8988T (cell line): Measurements from ENCODE around the gene EYS.

Experiments
- DNase-seq: peaks from one replicate; pipeline ENCODE4 v3.0.0; 2011

EYS gene

GRCh38 chr6:64197246-64197645, 1509.8 kb downstream of the EYS start:
- DNase-seq, result no peak

- DNase-seq, result no peak
Measured at GRCh38 chr6:64186592-64186991, 1520.4 kb downstream of the EYS start.

DNA sequence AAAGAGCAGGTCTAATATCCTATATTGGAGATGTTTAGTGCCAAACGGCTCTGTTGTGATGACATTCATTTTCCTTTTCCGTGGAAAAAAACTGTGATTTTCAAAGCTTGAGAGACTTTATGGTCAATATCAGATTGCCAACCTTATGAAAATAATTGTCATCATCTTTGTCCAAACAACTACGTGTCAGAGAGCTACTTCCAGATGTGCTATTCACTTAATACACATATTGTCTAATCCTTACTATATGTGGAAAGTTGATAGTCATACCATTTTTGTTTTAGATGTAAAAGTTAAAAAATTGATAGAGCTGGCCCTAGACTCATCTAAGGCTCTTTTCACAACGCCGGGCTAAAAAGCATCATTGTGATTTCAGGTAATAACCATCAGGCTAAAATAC, 1521.4 kb downstream of the EYS start:
- no peak for DNase-seq

GRCh38 chr6:64175296-64175695, 1531.7 kb downstream of the EYS start:
- no peak for DNase-seq

GRCh38 chr6:64170316-64170715, 1536.7 kb downstream of the EYS start:
- DNase-seq, result no peak

DNA sequence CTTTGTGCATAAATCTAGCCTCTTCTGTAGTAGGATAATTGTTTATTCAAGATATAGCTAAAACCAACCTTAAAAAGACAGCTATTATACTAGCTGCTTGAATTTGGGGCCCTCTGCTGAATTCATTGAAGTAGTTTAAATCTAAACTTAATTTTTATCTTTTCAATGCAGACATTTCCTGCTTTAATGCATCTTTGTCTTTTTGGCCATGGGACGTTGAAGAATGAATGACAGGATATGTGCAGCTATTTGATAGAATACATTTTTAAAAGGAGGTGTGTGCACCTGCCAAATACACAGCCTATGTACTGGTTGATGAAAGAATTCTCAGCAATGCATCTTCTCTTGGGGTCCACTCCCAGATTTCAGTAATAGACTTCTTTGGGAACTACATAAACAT, 1546.5 kb downstream of the EYS start:
- DNase-seq, result no peak

DNA sequence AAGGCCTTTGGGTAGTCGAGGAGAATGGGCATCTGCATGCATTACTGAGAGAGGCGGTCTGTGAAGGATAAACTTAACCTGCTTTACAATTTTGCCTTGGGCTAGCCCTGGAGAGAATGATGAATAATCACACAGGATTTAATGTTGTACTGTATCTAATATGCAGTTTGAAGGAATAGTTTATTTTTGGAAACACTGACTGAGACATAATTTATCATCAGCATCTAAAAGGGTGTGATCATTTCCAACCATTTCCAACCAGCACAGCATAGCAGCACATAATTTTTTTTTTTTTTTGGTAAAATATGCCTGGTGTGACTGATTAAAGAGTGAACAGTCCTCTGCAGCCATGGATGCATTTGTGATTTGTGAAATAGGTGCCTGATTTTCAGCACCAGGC, 1552.0 kb downstream of the EYS start:
- no peak for DNase-seq

GRCh38 chr6:64146876-64147275, 1560.2 kb downstream of the EYS start:
- no peak for DNase-seq

- DNase-seq, result no peak
Measured at GRCh38 chr6:64146094-64146493, 1560.9 kb downstream of the EYS start.

- DNase-seq, result no peak
Measured at GRCh38 chr6:64145658-64146057, 1561.4 kb downstream of the EYS start.

DNA sequence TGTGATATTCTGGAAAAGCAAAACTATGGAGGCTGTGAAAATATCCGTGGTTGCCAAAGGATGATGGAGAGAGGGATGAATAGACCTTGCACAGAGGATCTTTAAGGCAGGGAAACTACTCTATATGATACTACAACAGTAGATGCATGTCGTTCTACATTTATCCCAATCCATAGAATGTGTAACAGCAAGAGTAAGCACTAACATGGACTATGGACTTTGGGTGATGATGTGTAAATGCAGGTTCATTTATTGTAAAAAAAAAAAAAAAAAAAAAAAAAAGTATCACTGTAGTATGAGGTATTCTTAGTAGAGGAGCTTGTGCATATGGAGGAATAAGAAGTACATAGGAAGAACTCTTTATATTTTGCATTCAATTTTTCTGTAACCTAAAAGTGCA, 1563.9 kb downstream of the EYS start:
- no peak for DNase-seq

DNA sequence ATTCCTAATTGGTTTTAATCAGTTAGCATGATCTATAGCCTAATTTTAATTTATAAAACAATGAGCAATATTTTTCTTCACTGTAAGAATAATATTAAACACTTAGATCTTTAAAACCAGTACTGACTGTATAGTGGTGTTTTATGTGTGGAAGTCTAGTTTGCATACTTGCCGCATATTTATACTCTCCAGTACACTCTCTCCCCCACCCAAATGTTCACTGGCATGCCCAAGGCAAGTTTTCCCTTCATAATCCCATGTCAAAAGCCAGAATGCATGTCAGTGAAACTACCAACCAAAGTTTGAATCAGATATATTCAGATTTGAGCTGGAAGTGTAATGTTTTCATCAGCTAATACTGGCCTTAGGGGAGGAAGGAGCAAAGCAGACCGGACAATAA, 1565.3 kb downstream of the EYS start:
- no peak for DNase-seq

DNA sequence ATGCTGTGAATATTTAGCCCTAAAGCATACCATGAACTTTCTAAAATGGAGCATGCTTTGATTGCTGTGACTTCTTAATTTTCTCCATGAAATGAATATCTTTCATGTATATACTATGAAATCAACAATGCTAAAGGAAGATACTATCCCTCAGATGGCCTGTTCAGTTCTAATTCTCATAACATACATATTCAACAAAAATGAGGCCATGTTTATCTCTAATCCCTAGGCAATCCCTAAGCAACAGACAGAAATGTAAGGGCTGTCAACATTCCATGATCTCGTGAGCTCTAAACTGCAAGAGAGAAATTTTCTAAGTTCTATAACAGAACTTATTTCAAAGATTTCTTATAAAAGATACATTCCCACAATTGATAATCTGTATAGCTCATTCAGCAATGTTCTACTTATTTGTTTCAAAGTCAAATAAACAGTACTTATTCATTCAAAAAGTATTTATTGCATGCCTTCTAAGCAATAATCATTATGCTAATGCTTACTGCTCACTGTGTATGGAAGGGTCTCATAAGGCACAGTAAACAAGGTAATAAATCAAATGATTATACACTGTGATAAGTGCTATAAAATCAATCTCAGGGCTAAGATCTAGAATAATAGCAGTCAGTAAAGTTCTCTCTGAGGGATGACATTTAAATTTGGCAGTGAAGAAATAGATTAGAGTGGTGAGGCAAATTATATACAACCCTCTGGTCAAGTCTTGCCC, 1578.6 kb downstream of the EYS start:
- no peak for DNase-seq

DNA sequence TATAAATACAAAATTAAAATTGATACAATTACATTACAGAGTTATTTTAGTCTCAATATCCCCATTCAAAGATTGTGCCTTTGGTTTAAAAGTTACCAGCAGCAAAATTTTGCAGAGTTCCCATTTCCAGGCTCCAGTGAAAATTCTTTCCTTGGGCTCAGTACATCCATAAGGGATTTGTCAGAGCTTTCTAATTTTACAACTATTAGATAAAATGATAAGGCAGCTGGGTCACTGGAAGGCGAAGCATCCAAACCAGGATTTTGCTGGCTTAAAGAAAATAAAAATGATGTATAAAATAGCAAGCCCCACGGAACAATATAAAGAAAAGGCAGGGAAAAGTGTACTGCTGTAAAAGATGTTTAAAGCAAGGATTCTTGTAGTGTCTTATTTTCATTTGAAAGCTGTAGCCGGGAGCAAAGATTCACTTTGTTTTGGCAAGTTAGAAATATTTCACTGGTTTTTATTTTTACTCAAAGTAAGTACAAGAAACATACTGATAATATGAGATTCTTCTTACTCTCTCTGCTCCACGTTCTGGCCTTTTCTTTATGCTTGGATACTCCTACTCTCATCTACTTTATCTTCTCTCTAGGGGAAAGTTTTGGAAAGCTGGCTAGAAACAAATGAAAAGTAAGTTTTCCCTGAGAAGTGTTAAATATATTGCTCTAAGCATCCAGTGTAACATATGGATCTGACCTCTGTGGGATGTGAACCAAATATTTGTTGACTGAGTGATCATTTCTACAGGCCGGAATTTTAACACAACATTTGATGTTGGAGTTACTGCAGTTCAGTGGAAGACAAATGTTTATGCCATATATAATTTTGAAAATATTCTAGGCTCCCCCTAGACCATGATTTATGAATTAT, 1583.0 kb downstream of the EYS start:
- DNase-seq, result no peak

DNA sequence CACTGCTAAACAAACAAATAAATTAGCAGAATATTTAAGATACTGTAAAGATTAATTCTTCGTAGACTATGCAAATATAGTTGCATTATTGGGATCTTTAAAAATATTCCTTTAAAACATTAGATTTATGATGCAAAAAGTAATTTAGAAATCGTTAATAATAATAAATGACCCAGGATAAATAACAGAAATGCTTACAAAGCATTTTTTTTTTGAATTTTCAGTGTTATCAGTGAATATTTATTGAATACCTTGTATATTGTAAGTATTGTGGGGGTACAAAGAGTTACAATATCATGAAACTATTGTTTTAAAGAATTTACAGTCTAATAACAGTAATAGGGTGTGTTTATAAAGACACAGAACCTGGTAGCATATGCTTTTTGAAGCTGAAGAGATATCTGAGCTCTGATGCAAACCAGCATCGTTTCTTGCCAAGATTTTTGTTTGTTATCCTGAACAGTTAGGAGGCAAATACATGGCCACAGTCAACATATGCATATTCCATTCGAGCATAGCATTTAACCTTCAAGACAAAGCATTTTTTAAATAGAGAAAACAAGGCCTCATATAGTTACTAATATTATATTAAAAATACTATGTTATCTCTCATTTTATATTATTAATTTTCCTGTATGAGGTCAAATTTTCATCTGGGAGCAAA, 1584.2 kb downstream of the EYS start:
- no peak for DNase-seq

GRCh38 chr6:64121011-64121565, 1585.9 kb downstream of the EYS start:
- no peak for DNase-seq

GRCh38 chr6:64113704-64114103, 1593.3 kb downstream of the EYS start:
- DNase-seq, result no peak

GRCh38 chr6:64104051-64104450, 1603.0 kb downstream of the EYS start:
- no peak for DNase-seq

GRCh38 chr6:64103480-64103879, 1603.5 kb downstream of the EYS start:
- DNase-seq, result no peak

DNA sequence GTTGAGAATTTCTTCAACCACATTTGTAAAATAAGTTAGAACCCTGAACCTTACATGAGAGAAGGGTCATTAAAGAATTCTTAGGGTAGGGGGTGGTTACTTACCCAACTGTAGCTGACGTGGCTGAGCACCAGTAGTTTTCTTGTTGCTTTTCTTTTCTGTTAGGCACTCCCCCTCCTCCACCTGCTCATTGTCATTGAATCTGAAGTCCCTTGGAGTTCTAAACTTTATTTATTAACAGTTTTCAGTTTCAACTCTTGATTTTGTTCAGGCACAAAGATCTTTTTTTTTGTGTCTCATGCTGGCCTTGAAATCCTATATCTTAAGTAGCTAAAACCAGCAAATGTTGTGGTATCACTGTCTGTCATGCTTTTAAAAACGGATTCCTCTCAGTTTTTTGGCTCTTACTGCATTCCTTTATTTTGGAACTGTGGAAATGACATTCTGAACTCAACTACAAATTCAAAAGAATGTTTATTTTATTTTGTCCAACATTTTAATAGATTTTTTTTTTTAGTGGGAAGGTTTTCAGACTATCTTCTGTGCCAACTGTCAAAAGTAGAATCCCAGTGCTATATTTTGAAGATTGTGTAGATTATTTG, 1606.2 kb downstream of the EYS start:
- no peak for DNase-seq

DNA sequence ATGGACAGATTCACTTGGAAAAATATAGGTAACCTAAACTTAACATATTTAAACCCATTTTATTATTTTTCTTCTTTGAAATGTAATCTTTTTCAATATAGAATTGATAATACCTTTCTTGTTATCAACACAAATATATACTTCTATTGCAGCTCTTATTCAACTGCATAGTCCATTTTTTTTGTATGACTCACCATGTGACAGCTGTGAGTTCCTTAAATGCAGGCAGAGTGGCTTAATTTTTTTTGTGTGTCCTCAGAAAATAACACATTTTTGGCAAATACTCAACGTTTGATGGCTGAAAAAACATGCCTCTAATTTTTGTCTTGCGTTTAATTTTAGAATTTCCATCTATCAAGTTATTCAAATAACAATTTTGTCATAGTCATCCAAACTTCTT, 1616.7 kb downstream of the EYS start:
- DNase-seq, result no peak

DNA sequence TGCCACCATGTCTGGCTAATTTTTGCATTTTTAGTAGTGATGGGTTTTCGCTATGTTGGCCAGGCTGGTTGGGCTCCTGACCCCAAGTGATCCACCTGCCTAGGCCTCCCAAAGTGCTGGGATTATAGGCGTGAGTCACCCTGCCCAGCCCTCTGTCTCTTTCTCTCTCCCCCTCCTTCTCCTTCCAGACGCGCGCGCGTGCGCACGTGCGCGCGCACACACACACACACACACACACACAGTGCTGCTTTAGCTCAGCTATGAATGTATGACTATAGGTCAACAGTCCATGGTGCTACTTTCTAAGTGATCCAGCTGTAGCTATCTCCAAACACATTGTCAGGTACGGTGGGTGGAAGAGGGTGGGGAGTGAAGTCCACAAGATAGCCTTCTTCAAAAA, 1621.9 kb downstream of the EYS start:
- no peak for DNase-seq

GRCh38 chr6:64084185-64084663, 1622.8 kb downstream of the EYS start:
- DNase-seq, result no peak
